Epithelial cell of proximal tubule (primary cell): Measurements from ENCODE around the gene PADI3. TPM values are rescaled to one million over a fixed set of nuclear protein-coding genes. Genes with fewer than 3 reads are reported as not detected.

Experiments used
- DNase-seq: peaks from one replicate; pipeline ENCODE4 v3.0.0-alpha.2; 2011; ENCODE audit warnings: low read depth
- H3K4me3 ChIP-seq: 2 replicates; pipeline ENCODE4 v1.5.1; 2011; ENCODE audit warnings: low read depth, mild to moderate bottlenecking, low read length
- total RNA-seq: library from RNA; depleted of rRNA; stranded (reverse); fragments of >200 nt; gene quantifications from 2 replicates; pipeline ENCODE4 v1.2.3, GENCODE V29; 2015
- TF ChIP-seq, protein P1 (sequence below): conservative IDR thresholded peaks from 2 replicates; pipeline ENCODE4 v1.5.1; 2012; ENCODE audit warnings: low read depth, mild to moderate bottlenecking, low read length

Gene PADI3
- total RNA-seq, 1 donor from 2014 or later, result not detected

DNA sequence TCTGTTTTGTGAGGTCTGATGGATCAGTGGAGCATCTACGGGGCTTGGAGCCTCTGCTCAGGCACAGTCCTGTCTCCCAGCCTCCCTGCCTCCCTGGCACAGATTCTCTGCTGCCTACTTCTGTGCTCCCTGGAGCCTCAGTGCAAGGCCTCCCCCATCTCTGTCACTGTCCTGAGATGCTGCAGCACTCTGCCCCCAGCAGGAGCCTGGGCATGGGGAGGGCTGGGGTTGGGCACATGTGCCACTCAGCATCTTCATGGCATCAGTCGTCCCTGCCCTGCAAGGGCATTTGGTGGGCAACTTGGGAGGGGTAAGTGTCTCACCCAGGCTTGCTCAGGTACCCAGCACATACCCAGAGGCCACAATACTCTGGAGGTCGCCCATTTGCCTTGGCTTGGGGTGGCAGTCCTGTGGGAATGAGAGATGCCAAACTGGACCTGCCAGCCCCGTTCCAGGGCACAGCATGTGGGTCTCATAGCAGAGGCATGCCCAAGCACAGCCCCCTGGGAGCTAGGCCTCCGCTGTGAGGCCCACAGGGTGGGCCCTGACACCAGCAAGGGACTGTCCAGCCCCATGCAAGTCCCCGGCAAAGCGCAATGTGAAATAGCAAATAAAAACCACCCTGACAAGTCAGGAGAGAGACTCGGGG, 28.7 kb downstream of the PADI3 start:
- DNase-seq, result no peak
- no peak overlapping the region for H3K4me3 ChIP-seq
- TF ChIP-seq, protein P1, sequence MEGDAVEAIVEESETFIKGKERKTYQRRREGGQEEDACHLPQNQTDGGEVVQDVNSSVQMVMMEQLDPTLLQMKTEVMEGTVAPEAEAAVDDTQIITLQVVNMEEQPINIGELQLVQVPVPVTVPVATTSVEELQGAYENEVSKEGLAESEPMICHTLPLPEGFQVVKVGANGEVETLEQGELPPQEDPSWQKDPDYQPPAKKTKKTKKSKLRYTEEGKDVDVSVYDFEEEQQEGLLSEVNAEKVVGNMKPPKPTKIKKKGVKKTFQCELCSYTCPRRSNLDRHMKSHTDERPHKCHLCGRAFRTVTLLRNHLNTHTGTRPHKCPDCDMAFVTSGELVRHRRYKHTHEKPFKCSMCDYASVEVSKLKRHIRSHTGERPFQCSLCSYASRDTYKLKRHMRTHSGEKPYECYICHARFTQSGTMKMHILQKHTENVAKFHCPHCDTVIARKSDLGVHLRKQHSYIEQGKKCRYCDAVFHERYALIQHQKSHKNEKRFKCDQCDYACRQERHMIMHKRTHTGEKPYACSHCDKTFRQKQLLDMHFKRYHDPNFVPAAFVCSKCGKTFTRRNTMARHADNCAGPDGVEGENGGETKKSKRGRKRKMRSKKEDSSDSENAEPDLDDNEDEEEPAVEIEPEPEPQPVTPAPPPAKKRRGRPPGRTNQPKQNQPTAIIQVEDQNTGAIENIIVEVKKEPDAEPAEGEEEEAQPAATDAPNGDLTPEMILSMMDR, result no peak

DNA sequence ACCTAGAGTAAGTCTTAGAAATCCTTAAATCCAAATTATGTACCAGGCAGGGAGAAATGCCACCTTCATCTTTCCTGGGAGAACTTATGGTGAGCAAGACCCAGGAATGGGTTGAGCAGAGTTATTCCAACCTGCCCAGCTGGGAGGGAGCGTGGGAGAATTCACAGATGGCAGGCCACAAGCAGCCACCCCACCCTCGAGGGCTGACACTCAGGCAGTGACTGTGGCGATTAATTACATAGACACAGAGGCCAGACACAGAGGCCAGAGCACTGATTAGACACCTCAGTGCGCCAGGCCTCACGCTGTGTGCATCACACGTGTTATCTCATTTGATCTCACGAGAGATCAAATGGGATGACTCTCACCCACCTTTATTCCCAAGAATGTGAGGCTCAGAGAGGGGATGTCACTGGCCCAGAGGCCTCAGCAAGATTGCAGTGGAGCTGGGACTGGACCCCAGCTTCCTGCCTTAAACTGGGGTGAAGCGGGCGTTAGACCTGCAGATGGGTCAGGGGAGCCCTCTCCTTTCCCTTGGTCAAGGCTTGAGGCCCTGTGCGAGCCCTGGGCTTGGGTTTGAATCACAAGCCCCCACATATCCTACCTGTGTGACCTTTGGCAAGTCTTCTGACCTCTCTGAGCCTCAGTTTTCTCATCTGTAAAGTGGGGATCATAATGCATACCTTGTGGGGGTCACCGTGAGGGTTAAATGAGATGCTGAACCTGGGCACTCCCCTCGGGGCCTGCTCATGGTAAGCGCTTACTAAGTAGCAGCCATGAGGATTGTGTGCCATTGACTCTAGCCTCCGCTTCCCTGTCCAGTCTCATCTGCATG, 30.3 kb downstream of the PADI3 start:
- TF ChIP-seq, protein P1, result no peak
- DNase-seq, result no peak
- H3K4me3 ChIP-seq, result no peak overlapping the region

DNA sequence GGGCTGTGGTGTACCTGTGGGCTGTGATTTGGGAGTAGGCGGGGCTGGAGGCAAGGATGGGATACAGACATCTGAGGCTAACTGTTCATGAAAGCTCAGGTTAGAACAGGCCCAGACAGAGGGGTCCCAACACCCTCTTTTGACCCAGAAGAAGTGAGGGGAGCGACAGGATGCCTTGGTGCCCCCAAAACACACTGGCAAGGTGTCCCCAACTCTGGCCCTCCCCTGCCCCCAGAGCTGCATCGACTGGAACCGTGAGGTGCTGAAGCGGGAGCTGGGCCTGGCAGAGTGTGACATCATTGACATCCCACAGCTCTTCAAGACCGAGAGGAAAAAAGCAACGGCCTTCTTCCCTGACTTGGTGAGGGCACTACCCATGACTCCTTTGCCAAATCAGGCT, 31.5 kb downstream of the PADI3 start:
- TF ChIP-seq, protein P1, result no peak
- H3K4me3 ChIP-seq, result no peak overlapping the region

DNA sequence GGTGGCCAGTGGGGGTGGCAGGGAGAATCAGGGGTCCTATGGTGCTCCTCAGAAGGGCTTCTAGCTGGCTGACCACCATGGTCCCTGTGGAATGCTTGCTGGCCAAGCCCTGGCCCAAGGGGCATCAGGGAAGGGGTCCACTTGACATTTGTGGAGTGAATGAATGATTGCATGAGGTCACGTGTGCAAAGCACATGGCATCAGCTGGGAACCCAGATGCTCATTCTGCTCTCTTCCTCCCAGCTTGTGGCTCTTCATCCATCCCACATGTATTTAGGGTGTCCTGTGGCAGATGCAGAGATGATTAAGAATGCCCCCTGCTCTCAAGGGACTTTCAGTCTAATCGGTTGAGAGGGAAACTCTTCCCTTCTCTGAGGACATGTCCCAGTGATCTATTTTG, 32.0 kb downstream of the PADI3 start:
- no peak overlapping the region for H3K4me3 ChIP-seq
- TF ChIP-seq, protein P1, result no peak
- no peak for DNase-seq

More for the DNA sequence above, 31.5 kb downstream of the PADI3 start:
- DNase-seq, result no peak

DNA sequence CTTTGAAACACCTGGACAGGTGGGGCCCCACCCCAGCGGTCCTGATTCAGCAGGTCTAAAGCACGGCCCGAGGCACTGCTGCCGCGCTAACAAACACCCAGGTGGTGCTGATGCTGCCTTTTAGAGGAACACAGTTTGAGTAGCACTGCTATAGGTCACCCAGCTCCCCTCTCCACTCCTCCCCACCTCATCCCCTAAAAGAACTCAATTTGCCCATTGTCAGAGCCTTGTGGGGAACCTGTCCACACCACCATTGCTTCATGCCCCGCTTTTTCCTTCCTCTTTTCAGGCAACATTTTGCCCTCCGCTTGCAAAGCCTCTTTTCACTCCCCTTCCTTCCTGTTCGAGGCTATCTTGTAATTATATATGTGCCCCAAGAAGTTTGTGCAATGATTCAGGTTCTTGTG, 32.9 kb downstream of the PADI3 start:
- H3K4me3 ChIP-seq, result no peak overlapping the region
- no peak for DNase-seq
- TF ChIP-seq, protein P1, result no peak

DNA sequence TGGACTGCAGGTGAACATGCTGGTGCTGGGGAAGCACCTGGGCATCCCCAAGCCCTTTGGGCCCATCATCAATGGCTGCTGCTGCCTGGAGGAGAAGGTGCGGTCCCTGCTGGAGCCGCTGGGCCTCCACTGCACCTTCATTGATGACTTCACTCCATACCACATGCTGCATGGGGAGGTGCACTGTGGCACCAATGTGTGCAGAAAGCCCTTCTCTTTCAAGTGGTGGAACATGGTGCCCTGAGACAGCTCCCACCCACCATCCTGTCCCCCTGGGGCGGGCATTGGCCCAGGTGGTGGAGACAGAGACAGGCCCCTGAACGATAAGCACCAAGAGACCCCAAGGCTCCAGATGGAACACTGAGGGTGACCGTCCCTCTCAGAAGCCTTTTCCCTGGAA, 33.9 kb downstream of the PADI3 start:
- H3K4me3 ChIP-seq, result no peak overlapping the region
- TF ChIP-seq, protein P1, result no peak
- DNase-seq, result no peak

DNA sequence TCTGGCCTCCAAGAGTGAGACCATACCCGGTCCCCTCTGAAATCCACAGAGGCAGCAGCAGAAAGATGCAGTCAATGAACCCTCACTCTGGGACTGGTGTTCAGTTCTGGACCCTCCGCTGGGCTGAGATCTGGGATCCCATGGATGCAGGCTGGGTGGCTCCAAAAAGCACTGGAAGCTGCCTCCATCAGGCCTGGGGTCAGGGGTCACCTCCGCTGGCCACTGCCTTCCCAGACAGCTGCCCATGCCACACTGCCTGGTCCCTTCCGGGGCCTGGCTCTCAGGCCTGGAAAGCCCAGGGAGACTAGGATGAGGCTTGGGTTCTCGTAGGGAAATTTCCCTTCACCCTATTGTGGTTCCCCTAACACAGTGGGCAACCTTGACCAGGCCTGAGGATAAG, 37.7 kb downstream of the PADI3 start:
- TF ChIP-seq, protein P1, result no peak
- H3K4me3 ChIP-seq, result no peak overlapping the region
- no peak for DNase-seq
